SH-SY5Y (cell line): Measurements from ENCODE around the gene RAD51.

Source experiments
- GATA2 ChIP-seq: IDR thresholded peaks from 2 replicates; pipeline ENCODE4 v1.6.1; 2011; ENCODE audit warnings: mild to moderate bottlenecking, low read depth, low read length
- GATA3 ChIP-seq: IDR thresholded peaks from 2 replicates; pipeline ENCODE4 v1.6.1; 2011; ENCODE audit warnings: low read depth, mild to moderate bottlenecking, low read length, moderate library complexity

DNA sequence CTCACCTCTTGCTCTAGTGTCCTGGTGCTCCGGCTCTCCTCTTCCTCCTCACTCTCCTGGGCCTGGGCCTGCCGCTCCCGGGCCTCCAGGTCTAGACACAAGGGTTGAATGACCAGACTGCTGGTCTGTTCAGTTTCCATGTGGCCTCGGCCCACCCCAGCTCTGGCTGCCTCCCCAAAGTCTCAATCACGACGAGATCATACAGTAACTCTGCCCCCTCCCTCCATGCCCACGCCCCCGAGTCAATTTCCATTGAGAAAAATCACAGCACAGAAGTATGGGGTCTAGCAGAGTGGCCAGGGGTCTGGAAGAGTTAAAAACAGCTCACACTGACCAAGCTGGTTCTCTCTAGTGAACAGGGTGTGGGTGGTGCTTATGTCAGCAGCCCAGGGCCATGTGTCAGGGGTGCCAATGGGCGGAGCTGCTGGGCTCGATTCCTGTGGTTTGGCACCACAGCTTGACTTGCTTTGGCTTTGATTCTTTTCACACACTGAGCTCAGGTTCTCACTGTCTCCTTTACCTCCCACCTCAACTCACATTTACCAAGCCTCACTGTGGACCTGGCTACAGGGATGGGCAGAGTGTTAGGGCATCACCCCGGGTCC is 81.7 kb downstream of the RAD51 start:
- TF ChIP-seq GATA3 (no peak), GATA2 (no peak)
